Aorta (tissue), 5 donors: ENCODE data around the gene TMEM62. TPM values are rescaled to one million over a fixed set of nuclear protein-coding genes. Genes with fewer than 3 reads are reported as not detected.

Experiments
- ATAC-seq: fragments of 200-7000 bp; cut with Tn5 transposase; one replicate; pipeline ENCODE4 v1.9.1; 2022; ENCODE audit warnings: moderate library complexity; ENCODE audit not compliant: low FRiP score
- DNase-seq, 2 donors: peaks; one replicate each; pipeline ENCODE4 v3.0.0-alpha.2; 2020
- H3K27ac ChIP-seq, 2 donors: one replicate each; pipeline ENCODE4 v1.5.1; 2013; ENCODE audit warnings: low read length in 2 of 2, mild to moderate bottlenecking in 2 of 2, moderate library complexity in 2 of 2, control low read depth in 1 of 2, inconsistent platforms in 1 of 2, low read depth in 1 of 2
- H3K27me3 ChIP-seq, 2 donors: one replicate each; pipeline ENCODE4 v1.6.1; 2013; ENCODE audit warnings: control low read depth in 1 of 2, low read length in 1 of 2, mild to moderate bottlenecking in 1 of 2, moderate library complexity in 1 of 2; ENCODE audit not compliant: insufficient read depth in 2 of 2, control insufficient read depth in 1 of 2
- H3K36me3 ChIP-seq, 2 donors: one replicate each; pipeline ENCODE4 v1.6.1; 2013; ENCODE audit warnings: control low read depth in 1 of 2, low read length in 1 of 2, mild to moderate bottlenecking in 1 of 2; ENCODE audit not compliant: insufficient read depth in 2 of 2, control insufficient read depth in 1 of 2
- H3K4me1 ChIP-seq, 2 donors: one replicate each; pipeline ENCODE4 v1.6.1; 2013; ENCODE audit warnings: low read length in 2 of 2, control low read depth in 1 of 2, mild to moderate bottlenecking in 1 of 2, moderate library complexity in 1 of 2; ENCODE audit not compliant: insufficient read depth in 2 of 2, control insufficient read depth in 1 of 2
- H3K4me3 ChIP-seq, 2 donors: one replicate each; pipeline ENCODE4 v1.5.1; 2013; ENCODE audit warnings: low read length in 2 of 2, control low read depth in 1 of 2, mild to moderate bottlenecking in 1 of 2
- H3K9me3 ChIP-seq: one replicate; pipeline ENCODE4 v1.6.1; 2013; ENCODE audit warnings: mild to moderate bottlenecking, low read length; ENCODE audit not compliant: control insufficient read depth
- WGBS, 2 donors: extraction: QIAGEN DNeasy Blood & Tissue Kit; methylation state at CpG; one replicate each; pipeline ENCODE4 v1.1.7; 2013; 5-methylcytosine and 5-hydroxymethylcytosine counted together
- intact Hi-C, 2 donors: fragments of 100-400 bp; cut with DNase I; formaldehyde crosslinking; loops; one replicate each; pipeline versions ENCODE4 v1.14.2 to v1.15.0; 2022
- polyA plus RNA-seq, 2 donors: library from polyadenylated mRNA; stranded (reverse); fragments of 200-250 nt; gene quantifications; one replicate each; pipeline ENCODE4 v1.2.3, GENCODE V29; 2013
- total RNA-seq, 2 donors: library from RNA; stranded (reverse); fragmentation: NEBNext Ultra II Directional; extraction: Animal tissue kit (Norgen Biotek cat#: 25700); gene quantifications; one replicate each; pipeline ENCODE4 v1.2.1, GENCODE V29; 2021
- donor health status: healthy with polysubstance abuse.
- donor health status: Bipolar disorder and iron deficiency.
- donor health status: DM: no; HTN: no; CAD: no.
- donor health status: DM: no; HTN: no; CAD: no.
- donor health status: DM: yes; HTN: yes; CAD: no.

TMEM62 gene
- total and polyA plus RNA-seq, 4 donors = 13.8 to 28.9 (median 24.3) TPM

GRCh38 chr15:43206054-43206453 is 72.7 kb downstream of the TMEM62 start:
- no peak overlapping the region for H3K27ac ChIP-seq
- ATAC-seq = no peak
- H3K9me3 ChIP-seq = no peaks in the 10 kb centered on the region
- no peak overlapping the region for H3K4me3 ChIP-seq
- DNase-seq = no peak
- intact Hi-C loops = no loop called here
- H3K27me3 ChIP-seq = no peaks in the 10 kb centered on the region
- no peaks in the 10 kb centered on the region for H3K4me1 ChIP-seq
- WGBS, 2 donors = 85 to 86% methylated on average over 5 of the region's 5 CpGs
- no peaks in the 10 kb centered on the region for H3K36me3 ChIP-seq

GRCh38 chr15:43207024-43207423 is 73.6 kb downstream of the TMEM62 start:
- H3K36me3 ChIP-seq = no peaks in the 10 kb centered on the region
- intact Hi-C loops = no loop called here
- H3K4me1 ChIP-seq = no peaks in the 10 kb centered on the region
- no peak for DNase-seq
- no peak overlapping the region for H3K27ac ChIP-seq
- no peaks in the 10 kb centered on the region for H3K27me3 ChIP-seq
- ATAC-seq = no peak
- H3K9me3 ChIP-seq = no peaks in the 10 kb centered on the region
- H3K4me3 ChIP-seq = no peak overlapping the region
- 92 to 93% methylated on average over 9 of the region's 9 CpGs for WGBS, 2 donors

- Histone ChIP-seq H3K27ac (no peak overlapping the region), H3K4me1 (no peaks in the 10 kb centered on the region), H3K27me3 (no peaks in the 10 kb centered on the region), H3K36me3 (no peaks in the 10 kb centered on the region), H3K4me3 (no peak overlapping the region), H3K9me3 (no peaks in the 10 kb centered on the region)
- no peak for DNase-seq
- 59 to 62% methylated on average over 23 of the region's 23 CpGs for WGBS, 2 donors
- ATAC-seq = no peak
- intact Hi-C loops = no loop called here
Measured at GRCh38 chr15:43208052-43209002, 74.9 kb downstream of the TMEM62 start.

GRCh38 chr15:43209059-43209824 is 75.9 kb downstream of the TMEM62 start:
- no peak overlapping the region for H3K27ac ChIP-seq
- WGBS, 2 donors = 74 to 79% methylated on average over 13 of the region's 13 CpGs
- H3K9me3 ChIP-seq = no peaks in the 10 kb centered on the region
- no peaks in the 10 kb centered on the region for H3K36me3 ChIP-seq
- ATAC-seq (no peak), DNase-seq (no peak)
- no peaks in the 10 kb centered on the region for H3K27me3 ChIP-seq
- intact Hi-C loops = no loop called here
- H3K4me3 ChIP-seq = no peak overlapping the region
- H3K4me1 ChIP-seq = no peaks in the 10 kb centered on the region

GRCh38 chr15:43210172-43210745 is 76.9 kb downstream of the TMEM62 start:
- H3K9me3 ChIP-seq = no peaks in the 10 kb centered on the region
- H3K4me3 ChIP-seq = no peak overlapping the region
- DNase-seq = no peak
- no peak overlapping the region for H3K27ac ChIP-seq
- ATAC-seq = no peak
- WGBS, 2 donors = 86 to 87% methylated on average over 15 of the region's 15 CpGs
- H3K27me3 ChIP-seq = no peaks in the 10 kb centered on the region
- intact Hi-C loops = no loop called here
- H3K4me1 ChIP-seq = no peaks in the 10 kb centered on the region
- no peaks in the 10 kb centered on the region for H3K36me3 ChIP-seq

GRCh38 chr15:43210807-43211206 is 77.4 kb downstream of the TMEM62 start:
- no peaks in the 10 kb centered on the region for H3K36me3 ChIP-seq
- DNase-seq (no peak), ATAC-seq (no peak)
- WGBS, 2 donors = 75 to 81% methylated on average over 9 of the region's 9 CpGs
- H3K27ac ChIP-seq = no peak overlapping the region
- H3K4me3 ChIP-seq = no peak overlapping the region
- H3K4me1 ChIP-seq = no peaks in the 10 kb centered on the region
- intact Hi-C loops = no loop called here
- H3K9me3 ChIP-seq = no peaks in the 10 kb centered on the region
- no peaks in the 10 kb centered on the region for H3K27me3 ChIP-seq

GRCh38 chr15:43211224-43211735 is 77.9 kb downstream of the TMEM62 start:
- Histone ChIP-seq H3K9me3 (no peaks in the 10 kb centered on the region), H3K27me3 (no peaks in the 10 kb centered on the region), H3K36me3 (no peaks in the 10 kb centered on the region), H3K4me1 (no peaks in the 10 kb centered on the region), H3K4me3 (no peak overlapping the region), H3K27ac (no peak overlapping the region)
- intact Hi-C loops = no loop called here
- ATAC-seq (no peak), DNase-seq (no peak)
- 87 to 89% methylated on average over 4 of the region's 4 CpGs for WGBS, 2 donors

- ATAC-seq (no peak), DNase-seq (no peak)
- Histone ChIP-seq H3K36me3 (no peaks in the 10 kb centered on the region), H3K9me3 (no peaks in the 10 kb centered on the region), H3K27me3 (no peaks in the 10 kb centered on the region), H3K27ac (no peak overlapping the region), H3K4me3 (no peak overlapping the region), H3K4me1 (no peaks in the 10 kb centered on the region)
- intact Hi-C loops = no loop called here
- 80 to 83% methylated on average over 8 of the region's 8 CpGs for WGBS, 2 donors
Measured at GRCh38 chr15:43212299-43212698, 78.9 kb downstream of the TMEM62 start.
